Esophagus squamous epithelium (tissue), 5 donors: ENCODE measurements around the gene HDAC10. TPM values are rescaled to one million over a fixed set of nuclear protein-coding genes. Genes with fewer than 3 reads are reported as not detected.
"Not testable (repeated sequence)": the region's sequence is repeated elsewhere in the genome, so short reads cannot be mapped to it uniquely, and the experiment has no call there.

Experiments used
- DNase-seq: peaks from one replicate; lab custom pipeline; 2025; lab: John Stamatoyannopoulos, UW
- H3K27ac ChIP-seq, 4 donors: fragments of 200-600 bp; sonication (generic); one replicate each; pipeline ENCODE4 v1.5.1; 2016 to 2019; ENCODE audit warnings: mild to moderate bottlenecking in 1 of 4
- H3K27me3 ChIP-seq, 4 donors: fragments of 200-600 bp; sonication (generic); 1 replicate in 3 of 4; 2 replicates in 1 of 4; pipeline versions ENCODE4 v1.5.1 to v1.6.0; 2017 to 2021; ENCODE audit warnings: antibody characterized with exemption in 1 of 4
- H3K36me3 ChIP-seq, 3 donors: fragments of 200-600 bp; sonication (generic); one replicate each; pipeline ENCODE4 v1.5.1; 2016 to 2019
- H3K4me1 ChIP-seq, 3 donors: fragments of 200-600 bp; sonication (generic); one replicate each; pipeline ENCODE4 v1.5.1; 2017 to 2019
- H3K4me3 ChIP-seq, 4 donors: fragments of 200-600 bp; sonication (generic); 1 replicate in 3 of 4; 2 replicates in 1 of 4; pipeline ENCODE4 v1.5.1; 2016 to 2019; ENCODE audit warnings: mild to moderate bottlenecking in 2 of 4, moderate library complexity in 1 of 4
- H3K9me3 ChIP-seq, 3 donors: fragments of 200-600 bp; sonication (generic); one replicate each; pipeline ENCODE4 v1.5.1; 2016 to 2019
- POLR2A ChIP-seq, 4 donors: fragments of 450-650 bp; IDR thresholded peaks; one replicate each; pipeline ENCODE4 v1.6.1; 2017; ENCODE audit warnings: antibody characterized with exemption in 4 of 4, mild to moderate bottlenecking in 4 of 4, moderate library complexity in 3 of 4
- WGBS, 2 donors: methylation state at CpG; one replicate each; pipeline ENCODE4 v1.1.5; 2018; 5-methylcytosine and 5-hydroxymethylcytosine counted together
- intact Hi-C: fragments of 100-400 bp; cut with DNase I; formaldehyde crosslinking; loops from one replicate; pipeline ENCODE4 v1.15.0; 2022
- total RNA-seq, 4 donors: library from RNA; depleted of rRNA; stranded (reverse); fragments of >200 nt; gene quantifications; one replicate each; pipeline ENCODE4 v1.1.0, GENCODE V29; 2016
- TF ChIP-seq, protein P1 (sequence below), 6 experiments: fragments of 450-650 bp in 4 of 6; fragments of 200-600 bp in 2 of 6; sonication (generic) in 2 of 6; IDR thresholded peaks; one replicate each; pipeline ENCODE4 v1.5.1; 2016 to 2019; ENCODE audit warnings: antibody characterized with exemption in 6 of 6, mild to moderate bottlenecking in 4 of 6, moderate library complexity in 4 of 6
- donor health status: DM: yes; HTN: yes; CAD: no.

HDAC10 gene
- total RNA-seq, 4 donors from 2014 or later, result 18.2 to 46.3 (median 35.6) TPM

DNA sequence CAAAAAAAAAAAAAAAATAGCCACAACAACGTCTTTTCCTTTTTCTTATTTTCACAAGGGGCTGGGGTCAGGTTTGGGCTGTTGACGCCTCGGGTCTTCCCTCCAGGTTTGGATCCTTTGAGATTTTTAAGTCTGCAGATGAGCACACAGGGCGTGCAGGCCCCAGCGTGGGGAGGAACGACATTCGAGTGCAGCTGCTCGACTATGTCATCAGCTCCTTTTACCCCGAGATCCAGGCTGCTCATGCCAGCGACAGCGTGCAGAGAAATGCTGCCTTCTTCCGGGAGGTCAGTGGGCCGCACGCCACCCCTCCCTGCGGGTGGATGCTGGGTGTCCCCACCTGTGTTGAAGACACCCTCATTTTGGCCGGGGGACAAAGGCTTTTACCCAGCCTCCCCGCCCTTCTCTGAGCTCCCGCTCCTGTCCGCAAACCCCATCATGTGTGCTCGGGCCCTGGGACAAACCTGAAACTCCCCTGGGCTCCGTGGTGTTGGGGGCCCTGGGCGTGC is 42.6 kb downstream of the HDAC10 start:
- Histone ChIP-seq H3K36me3 (peaks cover 14 to 95% (median 33%) of the 10 kb centered on the region in 3 donors), H3K27ac (no peak overlapping the region), H3K27me3 (no peaks in the 10 kb centered on the region), H3K4me3 (no peak overlapping the region), H3K9me3 (no peaks in the 10 kb centered on the region), H3K4me1 (peaks cover 0 to 49% (median 0%) of the 10 kb centered on the region in 3 donors)
- no peak for TF ChIP-seq POLR2A (IDR thresholded peaks at IDR 0.05)
- TF ChIP-seq, protein P1, sequence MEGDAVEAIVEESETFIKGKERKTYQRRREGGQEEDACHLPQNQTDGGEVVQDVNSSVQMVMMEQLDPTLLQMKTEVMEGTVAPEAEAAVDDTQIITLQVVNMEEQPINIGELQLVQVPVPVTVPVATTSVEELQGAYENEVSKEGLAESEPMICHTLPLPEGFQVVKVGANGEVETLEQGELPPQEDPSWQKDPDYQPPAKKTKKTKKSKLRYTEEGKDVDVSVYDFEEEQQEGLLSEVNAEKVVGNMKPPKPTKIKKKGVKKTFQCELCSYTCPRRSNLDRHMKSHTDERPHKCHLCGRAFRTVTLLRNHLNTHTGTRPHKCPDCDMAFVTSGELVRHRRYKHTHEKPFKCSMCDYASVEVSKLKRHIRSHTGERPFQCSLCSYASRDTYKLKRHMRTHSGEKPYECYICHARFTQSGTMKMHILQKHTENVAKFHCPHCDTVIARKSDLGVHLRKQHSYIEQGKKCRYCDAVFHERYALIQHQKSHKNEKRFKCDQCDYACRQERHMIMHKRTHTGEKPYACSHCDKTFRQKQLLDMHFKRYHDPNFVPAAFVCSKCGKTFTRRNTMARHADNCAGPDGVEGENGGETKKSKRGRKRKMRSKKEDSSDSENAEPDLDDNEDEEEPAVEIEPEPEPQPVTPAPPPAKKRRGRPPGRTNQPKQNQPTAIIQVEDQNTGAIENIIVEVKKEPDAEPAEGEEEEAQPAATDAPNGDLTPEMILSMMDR (IDR thresholded peaks at IDR 0.05), result no peak
- DNase-seq, result no peak
- intact Hi-C loops, result no loop called here
- WGBS, 2 donors, result 81 to 83% methylated on average over 9 of the region's 22 CpGs

DNA sequence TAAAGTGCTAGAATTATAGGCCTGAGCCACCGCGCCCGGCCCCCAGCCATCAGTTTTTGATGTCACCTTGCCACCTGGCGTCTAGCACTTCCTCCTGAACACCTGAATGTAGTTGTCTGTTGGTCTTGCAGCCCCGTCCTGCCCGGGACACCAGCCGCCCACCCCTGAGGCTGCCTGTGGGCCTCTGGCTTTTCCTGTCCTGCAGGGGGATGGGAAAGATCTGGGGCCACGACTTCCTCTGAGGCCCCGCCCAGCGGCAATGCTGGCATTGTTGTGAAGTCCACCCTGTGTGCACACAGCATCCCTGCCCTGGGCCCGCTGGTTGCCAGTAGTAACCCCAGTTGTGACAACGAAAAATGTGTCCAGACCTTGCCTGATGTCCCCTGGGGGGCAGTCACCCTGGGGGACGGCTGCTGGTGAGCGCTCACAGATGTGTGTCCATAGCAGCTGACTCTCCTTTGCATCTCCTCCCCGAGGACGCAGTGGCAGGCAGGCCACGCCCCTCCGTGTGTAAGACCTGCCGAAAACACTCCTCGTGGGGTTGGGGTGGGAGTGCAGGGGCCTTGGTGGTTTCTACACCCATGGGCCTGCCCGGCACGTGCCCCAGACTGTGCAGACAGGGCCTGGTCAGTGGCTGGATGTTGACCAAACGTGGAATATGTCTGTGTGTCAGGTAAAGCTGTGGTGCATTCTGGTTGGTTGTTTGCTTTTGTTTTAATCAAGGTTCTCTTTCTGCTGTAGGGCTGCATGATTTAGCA is 43.5 kb downstream of the HDAC10 start:
- TF ChIP-seq, protein P1 (IDR thresholded peaks at IDR 0.05), result no peak
- TF ChIP-seq POLR2A (IDR thresholded peaks at IDR 0.05), result no peak
- Histone ChIP-seq H3K27me3 (no peaks in the 10 kb centered on the region), H3K27ac (peak overlapping the region in 1 of 4 donors; percentile 61), H3K9me3 (no peaks in the 10 kb centered on the region), H3K4me3 (no peak overlapping the region), H3K4me1 (peaks cover 0 to 54% (median 0%) of the 10 kb centered on the region in 3 donors), H3K36me3 (peaks cover 14 to 93% (median 29%) of the 10 kb centered on the region in 3 donors)
- WGBS, 2 donors, result 66 to 72% methylated on average over 6 to 11 of the region's 23 CpGs
- no peak for DNase-seq
- intact Hi-C loops, result no loop called here

DNA sequence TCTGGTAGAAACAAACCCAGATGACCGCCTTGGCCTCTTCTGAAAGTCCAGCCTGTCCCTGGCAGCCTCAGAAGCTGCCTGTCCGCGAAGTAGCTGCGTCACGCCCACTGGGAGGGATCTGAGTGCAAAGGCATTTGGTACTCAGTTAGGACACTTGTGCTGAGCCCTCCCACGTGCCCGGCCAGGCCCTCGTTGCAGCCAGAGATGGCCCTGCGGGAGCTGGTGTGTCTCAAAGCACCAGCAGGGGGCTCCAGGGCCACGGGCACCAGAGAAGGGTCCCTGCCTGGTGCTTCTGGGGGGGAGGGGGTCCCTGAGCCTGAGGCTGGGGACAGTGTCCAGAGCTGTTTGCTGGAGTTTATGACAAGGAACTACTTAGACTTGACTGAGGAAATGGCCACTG is 44.5 kb downstream of the HDAC10 start:
- no peaks in the 10 kb centered on the region for H3K27me3 ChIP-seq
- DNase-seq, result no peak
- H3K4me3 ChIP-seq, result no peak overlapping the region
- 100% methylated on average over 1 of the region's 10 CpGs; no CpG with 5 or more reads in 1 of the 2 donors for WGBS, 2 donors
- peaks cover 7 to 64% (median 8%) of the 10 kb centered on the region in 3 donors for H3K4me1 ChIP-seq
- intact Hi-C loops, result no loop called here
- H3K9me3 ChIP-seq, result no peaks in the 10 kb centered on the region
- H3K27ac ChIP-seq, result peak overlapping the region in 2 of 4 donors; percentile 55 to 61
- peaks cover 14 to 83% (median 24%) of the 10 kb centered on the region in 3 donors for H3K36me3 ChIP-seq
- TF ChIP-seq POLR2A (IDR thresholded peaks at IDR 0.05), result no peak
- TF ChIP-seq, protein P1 (IDR thresholded peaks at IDR 0.05), result peak in 4 of 6 experiments; percentile 14 to 31 (median 26)

DNA sequence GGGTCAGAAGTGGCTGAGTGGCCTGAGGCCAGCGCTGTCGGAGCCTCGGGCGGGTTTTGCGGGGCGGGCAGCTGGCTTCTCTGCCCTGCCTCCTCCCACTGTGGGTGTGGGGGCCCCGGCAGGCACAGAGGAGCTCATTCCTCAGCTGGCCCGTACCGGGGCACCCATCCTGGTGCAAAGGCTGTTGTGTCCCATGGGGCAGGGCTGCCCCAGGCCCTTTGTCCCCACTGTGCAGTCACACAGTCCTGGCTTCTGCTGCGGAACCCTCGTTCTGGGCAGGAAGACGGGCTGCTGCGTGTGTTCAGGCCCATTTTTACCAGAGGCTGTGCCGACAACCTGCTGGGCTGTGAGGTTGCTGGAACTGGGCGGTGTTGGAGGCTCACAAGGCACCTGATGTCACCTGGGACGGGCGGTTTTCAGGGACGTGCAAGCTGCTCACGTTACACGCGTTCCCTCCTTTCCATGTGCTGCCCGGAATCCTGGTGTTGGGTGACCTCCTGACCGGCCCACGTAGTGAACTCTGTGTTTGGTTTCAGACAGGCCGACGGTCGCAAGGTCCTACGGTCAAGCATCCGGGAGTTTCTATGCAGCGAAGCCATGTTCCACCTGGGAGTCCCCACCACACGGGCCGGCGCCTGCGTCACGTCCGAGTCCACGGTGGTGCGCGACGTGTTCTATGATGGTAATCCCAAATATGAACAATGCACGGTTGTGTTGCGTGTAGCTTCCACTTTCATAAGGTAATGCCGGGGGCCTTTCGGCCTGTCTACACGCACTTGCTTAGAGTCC is 45.1 kb downstream of the HDAC10 start:
- Histone ChIP-seq H3K27me3 (no peaks in the 10 kb centered on the region), H3K4me3 (no peak overlapping the region), H3K9me3 (no peaks in the 10 kb centered on the region), H3K36me3 (peaks cover 10 to 77% (median 22%) of the 10 kb centered on the region in 3 donors), H3K4me1 (peaks cover 8 to 65% (median 11%) of the 10 kb centered on the region in 3 donors), H3K27ac (peak overlapping the region; percentile 5 to 61 (median 53))
- intact Hi-C loops, result no loop called here
- TF ChIP-seq POLR2A (IDR thresholded peaks at IDR 0.05), result no peak
- TF ChIP-seq, protein P1 (IDR thresholded peaks at IDR 0.05), result no peak
- WGBS, 2 donors, result 87 to 93% methylated on average over 27 to 34 of the region's 45 CpGs
- no peak for DNase-seq

DNA sequence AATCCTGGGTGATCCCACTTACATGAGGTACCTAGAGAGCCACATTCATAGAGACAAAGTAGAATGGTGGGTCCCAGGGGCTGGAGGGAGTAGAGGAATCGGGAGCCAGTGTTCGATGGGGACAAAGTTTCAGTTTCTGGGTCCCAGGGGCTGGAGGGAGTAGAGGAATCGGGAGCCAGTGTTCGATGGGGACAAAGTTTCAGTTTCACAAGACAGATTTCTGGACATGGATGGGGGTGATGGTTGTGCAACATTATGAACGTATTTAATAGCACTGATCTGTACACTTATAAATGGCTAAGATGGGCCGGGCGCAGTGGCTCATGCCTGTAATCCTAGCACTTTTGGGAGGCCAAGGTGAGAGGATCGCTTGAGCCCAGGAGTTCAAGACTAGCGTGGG is 46.1 kb downstream of the HDAC10 start:
- Histone ChIP-seq H3K36me3 (peaks cover 0 to 67% (median 13%) of the 10 kb centered on the region in 3 donors), H3K4me1 (peaks cover 9 to 62% (median 12%) of the 10 kb centered on the region in 3 donors), H3K27ac (peak overlapping the region in 1 of 4 donors; percentile 12)
- DNase-seq, H3K4me3 ChIP-seq, intact Hi-C loops, H3K9me3 ChIP-seq, H3K27me3 ChIP-seq: not testable (repeated sequence)
- 74 to 86% methylated on average over 9 of the region's 9 CpGs for WGBS, 2 donors
